ENCODE results near the gene FAM167B.

The FAM167B gene

GRCh38 chr1:32246888-32247273 lies at the start of gene FAM167B:
Gene FAM167B (plus strand): TSS chr1:32247222. CDS start chr1:32247422, 200 bp downstream.
- no peak for DNase-seq

GRCh38 chr1:32197837-32198236 lies 49.2 kb upstream of the FAM167B start:
- DNase-seq, result no peak

- no peak for DNase-seq
Measured at GRCh38 chr1:32198237-32199042, 48.6 kb upstream of the FAM167B start.

GRCh38 chr1:32199043-32199716 lies 47.8 kb upstream of the FAM167B start:
- DNase-seq, result no peak

- DNase-seq, result no peak
Measured at GRCh38 chr1:32199717-32200072, 47.3 kb upstream of the FAM167B start.

- peak; percentile 48 for DNase-seq
Measured at GRCh38 chr1:32200226-32201010, 46.6 kb upstream of the FAM167B start, which contains the start of gene CCDC28B. Gene CCDC28B (plus strand): TSS chr1:32200595. CDS start chr1:32201936, 1,341 bp downstream.

- DNase-seq, result peak; percentile 77
Measured at GRCh38 chr1:32201011-32201855, 45.8 kb upstream of the FAM167B start.

GRCh38 chr1:32204943-32205361 lies 42.1 kb upstream of the FAM167B start:
- no peak for DNase-seq

GRCh38 chr1:32205401-32206370 lies 41.3 kb upstream of the FAM167B start, which contains the start of gene IQCC:
Gene IQCC (plus strand): TSS chr1:32205671. CDS start chr1:32205682, 11 bp downstream.
- DNase-seq, result peak; percentile 89

- no peak for DNase-seq
Measured at GRCh38 chr1:32208469-32208868, 38.6 kb upstream of the FAM167B start.

- DNase-seq, result no peak
Measured at GRCh38 chr1:32208891-32209328, 38.1 kb upstream of the FAM167B start, which contains the start of gene DCDC2B. Gene DCDC2B (plus strand): TSS chr1:32209089. CDS start chr1:32209094, 5 bp downstream.

- peak; percentile 50 for DNase-seq
Measured at GRCh38 chr1:32215629-32216480, 31.2 kb upstream of the FAM167B start.

GRCh38 chr1:32216566-32216965 lies 30.5 kb upstream of the FAM167B start:
- no peak for DNase-seq

GRCh38 chr1:32219022-32219421 lies 28.0 kb upstream of the FAM167B start:
- DNase-seq, result no peak

- no peak for DNase-seq
Measured at GRCh38 chr1:32220746-32221580, 26.1 kb upstream of the FAM167B start.

- DNase-seq, result no peak
Measured at GRCh38 chr1:32221581-32221979, 25.4 kb upstream of the FAM167B start.

- peak; percentile 91 for DNase-seq
Measured at GRCh38 chr1:32221980-32222755, 24.9 kb upstream of the FAM167B start, which contains the start of the genes EIF3I and TMEM234. Gene EIF3I (plus strand): TSS chr1:32222407. CDS start chr1:32222442, 35 bp downstream. Gene TMEM234 (minus strand): TSS chr1:32222353. CDS start chr1:32222322, 31 bp downstream.

GRCh38 chr1:32223683-32224082 lies 23.3 kb upstream of the FAM167B start:
- no peak for DNase-seq
